Astrocyte of the hippocampus (primary cell): ENCODE results near the gene SERINC5.
"Not testable (repeated sequence)": the region's sequence is repeated elsewhere in the genome, so short reads cannot be mapped to it uniquely, and the experiment has no call there.

Source experiments
- DNase-seq: peaks from one replicate; pipeline ENCODE4 v3.0.0; 2011; ENCODE audit warnings: low read depth, low spot score

Gene SERINC5

GRCh38 chr5:80255811-80256712 lies at the start of gene SERINC5:
Gene SERINC5 (minus strand): TSS chr5:80256048. CDS start chr5:80255922, 126 bp downstream.
- peak; percentile 89 for DNase-seq

DNA sequence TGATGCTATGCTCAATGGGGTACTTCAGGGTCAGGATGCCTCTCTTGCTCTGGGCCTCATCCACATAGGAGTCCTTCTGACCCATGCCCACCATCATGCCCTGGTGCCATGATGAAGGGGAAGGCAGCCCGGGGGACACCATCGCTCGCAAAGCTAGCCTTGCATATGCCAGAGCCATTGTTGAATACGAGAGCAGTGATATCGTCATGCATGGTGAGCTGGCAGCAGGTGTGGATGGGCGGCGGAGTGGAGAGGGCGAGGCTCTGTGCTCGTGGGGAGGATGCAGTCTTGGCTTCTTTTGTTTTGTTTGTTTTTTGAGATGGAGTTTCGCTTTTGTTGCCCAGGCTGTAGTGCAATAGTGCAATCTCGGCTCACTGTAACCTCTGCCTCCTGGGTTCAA lies 46.8 kb upstream of the SERINC5 start:
- DNase-seq: no peak

GRCh38 chr5:80301342-80301741 lies 45.5 kb upstream of the SERINC5 start:
- not testable (repeated sequence) for DNase-seq

DNA sequence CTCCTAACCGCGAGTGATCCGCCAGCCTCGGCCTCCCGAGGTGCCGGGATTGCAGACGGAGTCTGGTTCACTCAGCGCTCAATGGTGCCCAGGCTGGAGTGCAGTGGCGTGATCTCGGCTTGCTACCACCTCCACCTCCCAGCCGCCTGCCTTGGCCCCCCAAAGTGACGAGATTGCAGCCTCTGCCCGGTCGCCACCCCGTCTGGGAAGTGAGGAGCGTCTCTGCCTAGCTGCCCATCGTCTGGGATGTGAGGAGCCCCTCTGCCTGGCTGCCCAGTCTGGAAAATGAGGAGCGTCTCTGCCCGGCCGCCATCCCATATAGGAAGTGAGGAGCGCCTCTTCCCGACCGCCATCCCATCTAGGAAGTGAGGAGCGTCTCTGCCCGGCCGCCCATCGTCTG lies 44.9 kb upstream of the SERINC5 start:
- DNase-seq: not testable (repeated sequence)

DNA sequence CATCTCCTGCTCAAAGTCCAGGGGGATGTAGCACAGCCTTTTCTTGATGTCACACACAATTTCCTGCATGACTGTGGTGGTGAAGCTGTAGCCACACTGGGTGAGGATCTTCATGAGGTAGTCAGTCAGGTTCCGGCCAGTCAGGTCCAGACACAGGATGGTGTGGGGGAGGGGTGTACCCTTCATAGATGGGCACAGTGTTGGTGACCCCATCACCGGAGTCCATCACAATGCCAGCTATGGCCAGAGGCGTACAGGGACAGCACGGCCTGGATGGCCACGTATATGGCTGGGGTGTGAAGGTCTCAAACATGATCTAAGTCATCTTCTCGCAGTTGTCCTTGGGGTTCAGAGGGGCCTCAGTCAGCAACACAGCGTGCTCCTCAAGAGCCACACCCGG lies 44.3 kb upstream of the SERINC5 start:
- DNase-seq: no peak

DNA sequence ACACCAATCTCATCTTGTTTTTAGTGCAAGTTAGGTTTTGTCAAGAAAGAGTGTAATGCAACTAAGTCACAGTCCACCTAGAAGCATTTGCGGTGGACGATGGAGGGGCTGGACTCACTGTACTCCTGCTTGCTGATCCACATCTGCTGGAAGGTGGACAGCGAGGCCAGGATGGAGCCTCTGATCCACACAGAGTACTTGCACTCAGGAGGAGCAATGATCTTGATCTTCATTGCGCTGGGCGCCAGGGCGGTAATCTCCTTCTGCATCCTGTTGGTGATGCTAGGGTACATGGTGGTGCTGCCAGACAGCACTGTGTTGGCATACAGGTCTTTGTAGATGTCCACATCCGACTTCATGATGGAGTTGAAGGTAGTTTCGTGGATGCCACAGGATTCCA lies 43.8 kb upstream of the SERINC5 start:
- no peak for DNase-seq

DNA sequence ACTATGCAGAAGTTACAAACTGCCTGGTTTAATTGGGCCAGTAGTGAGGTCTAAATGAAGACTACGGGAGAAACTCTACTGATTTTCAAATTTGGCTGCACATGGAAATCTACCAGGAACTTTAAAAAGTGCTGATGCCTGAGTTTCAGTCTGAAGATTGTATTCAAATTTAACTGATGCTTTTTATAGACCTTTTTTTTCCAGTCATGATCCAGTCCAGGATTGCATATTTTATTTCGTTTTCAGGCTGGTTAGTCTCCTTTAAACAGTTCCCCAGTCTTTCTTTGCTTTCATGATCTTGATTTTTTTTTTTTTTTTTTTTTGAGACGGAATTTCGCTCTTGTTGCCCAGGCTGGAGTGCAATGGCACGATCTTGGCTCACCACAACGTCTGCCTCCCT lies 40.3 kb upstream of the SERINC5 start:
- DNase-seq: no peak

DNA sequence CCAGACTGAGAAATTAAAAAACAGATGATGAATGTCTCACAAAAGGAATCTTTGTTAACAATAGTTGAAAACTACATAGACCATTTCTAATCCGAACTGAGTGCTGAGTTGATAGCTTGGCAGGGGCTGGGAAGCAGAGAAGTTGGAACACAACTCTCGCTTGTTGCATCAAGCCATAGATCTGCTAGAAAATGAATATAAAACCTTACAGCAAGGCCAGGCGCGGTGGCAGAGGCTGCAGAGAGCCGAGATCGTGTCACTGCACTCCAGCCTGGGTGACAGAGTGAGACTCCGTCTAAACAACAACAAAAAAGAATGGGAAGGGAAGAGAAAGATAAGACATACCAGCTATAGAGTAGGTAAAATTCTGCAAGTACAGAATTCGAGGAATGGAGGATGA lies 35.9 kb upstream of the SERINC5 start:
- no peak for DNase-seq

GRCh38 chr5:80289320-80289719 lies 33.5 kb upstream of the SERINC5 start:
- no peak for DNase-seq

GRCh38 chr5:80288177-80288576 lies 32.3 kb upstream of the SERINC5 start:
- no peak for DNase-seq

DNA sequence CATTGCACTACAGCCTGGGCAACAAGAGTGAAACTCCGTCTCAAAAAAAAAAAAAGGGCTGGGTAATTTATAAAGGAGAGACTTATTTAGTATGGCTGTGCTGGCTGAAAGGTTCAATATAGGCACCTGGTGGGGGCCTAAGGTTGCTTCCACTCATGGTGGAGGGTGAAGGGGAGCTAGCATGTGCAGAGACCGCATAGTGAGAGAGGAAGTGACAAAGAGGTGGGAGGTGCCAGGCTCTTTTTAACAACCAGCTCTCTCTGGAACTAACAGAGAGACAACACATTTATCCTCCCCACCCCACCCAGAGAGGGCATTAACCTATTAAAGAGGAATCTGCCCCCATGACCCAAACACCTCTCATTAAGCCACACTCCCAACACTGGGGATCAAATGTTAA lies 28.9 kb upstream of the SERINC5 start:
- no peak for DNase-seq

GRCh38 chr5:80283360-80283759 lies 27.5 kb upstream of the SERINC5 start:
- DNase-seq: no peak

- no peak for DNase-seq
Measured at GRCh38 chr5:80282054-80282453, 26.2 kb upstream of the SERINC5 start.

DNA sequence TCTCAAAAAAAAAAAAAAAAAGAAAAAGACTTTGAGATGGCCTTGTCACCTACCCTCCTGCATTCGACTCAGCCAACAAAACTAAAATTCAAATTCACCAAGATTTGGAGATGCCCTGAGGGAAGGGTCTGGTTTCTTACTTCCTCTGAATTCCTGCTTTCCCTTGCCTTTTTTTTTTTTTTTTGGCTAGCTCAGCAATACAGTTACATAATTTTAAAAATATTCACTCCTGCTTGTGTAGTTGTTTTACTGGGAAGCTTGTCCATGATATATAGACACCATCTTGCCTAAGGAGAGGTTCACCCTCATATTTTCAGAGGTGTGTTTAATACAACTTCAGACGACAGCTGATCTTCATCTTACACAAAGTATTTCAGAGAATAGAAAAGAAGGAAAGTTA lies 21.3 kb upstream of the SERINC5 start:
- no peak for DNase-seq

- DNase-seq: no peak
Measured at GRCh38 chr5:80276186-80276585, 20.3 kb upstream of the SERINC5 start.

GRCh38 chr5:80275347-80275746 lies 19.5 kb upstream of the SERINC5 start:
- DNase-seq: peak; percentile 48

DNA sequence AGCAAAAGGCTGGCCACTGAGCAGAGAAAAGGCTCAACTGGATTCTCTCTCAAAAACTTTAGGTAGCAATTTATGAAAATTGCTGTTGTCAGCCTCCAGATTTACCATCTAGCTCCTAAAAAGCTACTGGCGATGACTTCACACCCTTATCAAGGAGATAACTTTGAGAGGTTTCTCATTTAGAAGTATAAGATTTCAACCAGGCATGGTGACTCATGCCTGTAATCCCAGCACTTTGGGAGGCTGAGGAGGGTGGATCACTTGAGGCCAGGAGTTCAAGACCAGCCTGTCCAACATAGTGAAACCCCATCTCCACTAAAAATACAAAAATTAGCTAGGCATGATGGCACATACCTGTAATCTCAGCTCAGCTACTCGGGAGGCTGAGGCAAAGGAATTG lies 14.7 kb upstream of the SERINC5 start:
- DNase-seq: not testable (repeated sequence)

DNA sequence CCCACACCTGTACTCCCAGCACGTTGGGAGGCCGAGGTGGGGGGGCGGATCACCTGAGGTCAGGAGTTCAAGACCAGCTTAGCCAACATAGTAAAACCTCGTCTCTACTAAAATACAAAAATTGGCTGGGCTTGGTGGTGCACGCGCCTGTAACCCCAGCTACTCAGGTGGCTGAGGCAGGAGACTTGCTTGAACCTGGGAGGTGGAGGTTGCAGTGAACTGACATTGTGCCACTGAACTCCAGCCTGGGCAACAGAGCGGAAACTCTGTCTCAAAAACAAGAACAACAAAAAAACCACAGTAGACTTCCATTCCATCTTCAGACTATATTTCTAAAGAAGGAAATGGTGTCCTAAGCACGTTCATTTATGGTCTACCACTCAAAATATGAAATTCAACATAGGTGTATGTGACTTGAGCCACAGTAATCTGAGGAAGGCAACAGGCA lies 14.2 kb upstream of the SERINC5 start:
- DNase-seq: no peak

GRCh38 chr5:80268916-80269315 lies 13.1 kb upstream of the SERINC5 start:
- peak; percentile 12 for DNase-seq

- no peak for DNase-seq
Measured at GRCh38 chr5:80266566-80266965, 10.7 kb upstream of the SERINC5 start.

GRCh38 chr5:80260461-80260860 lies 4.6 kb upstream of the SERINC5 start:
- DNase-seq: no peak

- DNase-seq: no peak
Measured at GRCh38 chr5:80259511-80260203, 3.8 kb upstream of the SERINC5 start.

GRCh38 chr5:80255431-80255810 lies 427 bp downstream of the SERINC5 start:
- peak; percentile 79 for DNase-seq
